CD1c-positive myeloid dendritic cell (primary cell): ENCODE results near the gene NECAB3.
"Not testable (repeated sequence)": the region's sequence is repeated elsewhere in the genome, so short reads cannot be mapped to it uniquely, and the experiment has no call there.

ENCODE experiments used
- DNase-seq: peaks from one replicate; pipeline ENCODE4 v3.0.0-alpha.2; 2016; ENCODE audit errors: extremely low spot score

NECAB3 gene, protein sequence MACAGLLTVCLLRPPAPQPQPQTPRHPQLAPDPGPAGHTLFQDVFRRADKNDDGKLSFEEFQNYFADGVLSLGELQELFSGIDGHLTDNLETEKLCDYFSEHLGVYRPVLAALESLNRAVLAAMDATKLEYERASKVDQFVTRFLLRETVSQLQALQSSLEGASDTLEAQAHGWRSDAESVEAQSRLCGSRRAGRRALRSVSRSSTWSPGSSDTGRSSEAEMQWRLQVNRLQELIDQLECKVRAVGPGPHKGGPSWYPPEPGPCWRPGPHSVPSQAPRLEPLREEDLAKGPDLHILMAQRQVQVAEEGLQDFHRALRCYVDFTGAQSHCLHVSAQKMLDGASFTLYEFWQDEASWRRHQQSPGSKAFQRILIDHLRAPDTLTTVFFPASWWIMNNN

DNA sequence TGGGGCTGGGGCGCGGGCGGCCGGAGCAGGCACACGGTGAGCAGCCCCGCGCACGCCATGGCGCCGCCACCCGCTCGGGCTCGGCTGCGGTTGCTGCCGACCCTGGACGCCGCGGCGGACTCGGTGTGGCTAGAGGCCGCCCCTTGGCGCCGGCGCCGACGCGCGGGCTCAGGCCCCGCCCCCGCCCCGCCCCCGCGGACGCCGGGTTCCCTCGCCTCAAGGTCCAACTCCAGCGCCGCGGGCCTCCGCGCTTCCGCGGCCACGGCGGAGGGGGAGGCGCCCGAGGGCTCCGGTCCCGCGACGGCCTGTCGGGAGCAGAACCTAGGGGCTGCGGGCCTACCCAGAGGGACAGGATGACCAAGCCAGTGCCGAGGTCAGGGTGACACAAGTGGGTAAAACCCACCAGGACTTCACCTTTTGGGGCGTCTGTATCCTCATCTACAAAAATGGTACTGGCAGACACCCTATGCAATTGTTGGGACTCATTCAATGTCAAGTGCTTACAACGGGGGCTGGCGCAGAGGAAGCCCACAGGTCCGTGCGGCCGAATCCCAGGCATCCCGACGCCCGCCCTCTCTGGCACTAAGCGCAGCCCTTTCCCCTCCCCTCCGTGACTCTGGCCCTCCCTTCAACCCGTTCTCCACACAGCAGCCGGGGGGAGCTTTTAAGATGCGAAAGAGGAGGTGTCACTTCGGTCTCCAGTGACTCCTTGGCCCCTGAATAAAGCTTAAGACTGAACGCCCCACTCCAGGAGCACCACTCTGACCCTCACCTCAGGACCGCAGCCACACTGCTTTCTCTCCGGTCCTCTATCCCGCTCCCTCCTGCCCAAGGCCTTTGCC is at the start of gene NECAB3:
Gene NECAB3, minus strand, starts transcription at position 135 of the 842 bp plus-strand sequence. Its CDS starts 76 bp downstream, at position 59.
- peak; percentile 88 for DNase-seq

DNA sequence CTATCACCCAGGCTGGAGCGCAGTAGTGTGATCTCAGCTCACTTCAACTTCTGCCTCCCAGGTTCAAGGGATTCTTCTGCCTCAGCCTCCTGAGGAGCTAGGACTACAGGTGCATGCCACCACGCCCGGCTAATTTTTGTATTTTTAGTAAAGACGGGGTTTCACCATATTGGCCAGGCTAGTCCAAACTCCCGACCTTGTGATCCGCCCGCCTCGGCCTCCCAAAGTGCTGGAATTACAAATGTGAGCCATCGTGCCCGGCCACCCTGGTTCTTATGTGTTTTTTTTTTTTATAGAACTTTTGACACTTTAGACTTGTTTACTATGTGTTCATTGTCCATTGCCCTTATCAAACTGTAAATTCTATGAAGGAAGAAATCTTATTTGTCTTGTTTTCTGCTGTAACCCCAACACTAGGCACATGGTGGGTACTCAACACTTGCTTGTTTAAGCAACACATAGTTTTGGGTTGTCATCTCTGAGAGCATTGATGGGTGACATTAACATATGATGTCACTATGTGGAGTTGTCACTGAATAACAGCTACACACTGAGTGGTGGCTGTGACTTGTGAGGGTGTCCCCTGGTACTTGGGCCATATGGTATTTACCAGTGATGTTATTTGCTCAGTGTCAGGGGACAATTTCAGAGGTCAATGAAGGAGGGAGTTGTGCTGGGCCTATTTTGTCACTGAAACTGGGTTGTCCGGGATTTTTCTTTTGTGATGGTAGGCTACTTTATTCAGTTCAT is 47.3 kb upstream of the NECAB3 start:
- DNase-seq, result no peak

DNA sequence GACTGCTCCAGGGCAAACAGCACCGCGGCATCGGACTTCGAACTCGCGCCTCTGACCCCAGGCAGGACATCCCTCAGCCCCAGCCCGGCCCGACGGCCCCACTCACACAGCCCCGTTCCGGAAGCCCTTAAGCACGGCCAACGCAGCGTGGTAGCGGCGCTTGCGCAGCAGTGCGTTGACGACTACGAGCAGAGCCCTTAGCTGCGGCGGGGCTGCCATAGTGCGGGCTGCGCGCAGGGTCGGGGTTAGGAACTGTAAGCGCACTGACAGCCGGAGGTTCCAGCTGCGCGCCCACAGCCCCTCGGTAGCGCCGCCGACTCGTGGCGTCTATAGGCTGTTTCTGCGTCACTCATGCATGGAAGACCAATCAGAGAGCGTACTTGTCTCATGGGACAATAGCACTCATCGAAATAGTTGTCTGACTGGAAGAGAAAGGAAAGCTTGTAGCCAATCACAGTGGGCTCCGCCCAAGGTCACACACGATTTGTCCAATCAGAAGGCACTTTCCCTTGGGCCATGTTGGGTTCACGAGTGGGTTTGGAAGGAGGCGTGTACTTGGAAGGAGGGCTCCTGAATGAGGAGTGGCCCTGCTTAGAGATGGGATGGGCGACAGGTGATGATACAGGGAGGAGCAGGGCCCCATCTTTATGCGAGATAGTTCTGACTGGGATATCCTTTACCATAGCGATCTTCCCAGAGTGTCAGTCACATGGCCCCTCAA is 45.9 kb upstream of the NECAB3 start, which contains the start of gene PXMP4:
Gene PXMP4, minus strand, starts transcription at position 322 of the 721 bp plus-strand sequence. Its CDS starts 103 bp downstream, at position 219.
- peak; percentile 96 for DNase-seq

DNA sequence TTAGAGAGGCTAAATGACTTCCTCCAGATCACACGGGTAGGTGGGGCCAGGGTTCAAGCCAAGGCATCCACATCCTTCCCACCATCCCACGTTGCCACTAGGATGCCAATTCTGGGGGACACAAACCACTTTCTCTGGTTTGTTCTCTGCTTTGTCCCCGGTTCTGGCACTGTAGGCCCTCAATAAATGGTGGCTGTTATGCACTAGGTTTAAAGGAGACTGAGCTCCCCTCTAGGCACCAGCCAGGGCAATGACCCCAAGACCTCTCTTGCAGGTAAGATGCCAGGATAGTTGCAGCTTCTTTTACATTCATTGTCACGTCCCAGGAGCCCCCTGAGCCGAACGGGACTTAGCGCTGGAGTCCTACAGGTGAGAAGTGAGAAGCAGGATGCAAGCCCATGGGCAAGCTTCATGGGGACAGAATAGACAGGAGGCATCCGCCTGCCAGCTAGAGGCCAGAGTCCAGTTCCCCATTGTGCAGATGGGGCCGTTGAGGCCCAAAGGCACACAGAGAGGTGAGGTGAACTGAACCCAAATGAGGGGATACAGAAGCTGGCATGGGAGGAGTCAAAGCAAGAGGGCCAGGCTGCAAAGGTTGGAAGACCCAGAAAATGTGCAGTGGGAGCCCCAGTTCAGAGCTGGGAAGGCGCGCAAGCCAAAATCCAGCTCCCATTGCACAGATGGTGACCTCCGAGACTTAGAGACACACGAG is 45.2 kb upstream of the NECAB3 start:
- DNase-seq, result no peak

DNA sequence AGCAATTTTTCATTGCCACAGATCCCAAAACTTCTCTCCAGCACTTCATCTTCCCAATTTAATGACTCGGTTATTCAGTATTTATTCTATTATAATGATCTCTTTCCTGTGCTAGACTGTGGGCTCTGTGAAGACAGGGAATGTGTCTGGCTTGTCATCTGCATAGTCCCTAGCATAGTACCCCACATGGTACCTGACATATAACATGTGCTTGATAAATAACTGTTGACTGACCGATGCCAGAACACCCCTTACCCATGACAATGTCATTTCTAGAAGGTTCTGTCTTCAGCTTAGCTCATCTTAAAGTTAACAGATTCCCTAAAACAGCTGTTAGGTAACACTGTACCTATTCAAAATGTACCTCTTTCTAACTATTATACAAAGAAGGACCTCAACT is 42.3 kb upstream of the NECAB3 start:
- no peak for DNase-seq

DNA sequence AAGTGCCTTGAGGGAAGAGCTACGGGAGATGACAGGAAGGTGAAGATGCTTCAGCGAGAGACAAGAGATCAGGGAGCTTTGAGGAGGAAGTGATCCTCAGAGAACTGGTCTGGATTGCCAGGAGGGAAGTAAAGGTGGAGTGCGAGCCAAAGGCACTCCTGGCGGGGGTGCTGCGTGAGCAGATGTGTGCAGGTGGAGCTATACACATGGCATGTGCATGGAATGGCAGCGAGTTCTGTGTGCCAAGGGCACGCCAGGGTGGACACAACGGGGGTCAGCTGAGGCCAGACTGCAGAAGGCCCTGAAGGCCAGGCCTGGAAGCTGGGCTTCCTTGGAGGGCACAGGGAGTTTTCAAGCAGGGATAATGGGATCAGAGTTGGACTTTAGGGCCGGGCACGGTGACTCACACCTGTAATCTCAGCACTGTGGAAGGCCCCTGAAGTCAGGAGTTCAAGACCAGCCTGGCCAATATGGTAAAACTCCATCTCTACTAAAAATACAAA is 39.7 kb upstream of the NECAB3 start:
- no peak for DNase-seq

DNA sequence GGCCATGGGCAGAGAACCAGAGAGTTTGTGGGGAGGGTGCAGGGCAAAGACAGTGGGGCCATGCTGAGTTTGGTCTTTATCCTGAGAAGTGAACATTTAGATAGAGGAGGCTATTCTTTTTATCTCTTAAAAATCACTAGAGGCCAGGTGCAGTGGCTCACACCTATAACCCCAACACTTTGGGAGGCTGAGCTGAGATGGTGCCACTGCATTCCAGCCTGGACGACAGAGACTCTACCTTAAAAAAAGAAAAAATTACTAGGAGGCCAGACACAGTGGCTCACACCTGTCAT is 37.2 kb upstream of the NECAB3 start:
- DNase-seq, result no peak

DNA sequence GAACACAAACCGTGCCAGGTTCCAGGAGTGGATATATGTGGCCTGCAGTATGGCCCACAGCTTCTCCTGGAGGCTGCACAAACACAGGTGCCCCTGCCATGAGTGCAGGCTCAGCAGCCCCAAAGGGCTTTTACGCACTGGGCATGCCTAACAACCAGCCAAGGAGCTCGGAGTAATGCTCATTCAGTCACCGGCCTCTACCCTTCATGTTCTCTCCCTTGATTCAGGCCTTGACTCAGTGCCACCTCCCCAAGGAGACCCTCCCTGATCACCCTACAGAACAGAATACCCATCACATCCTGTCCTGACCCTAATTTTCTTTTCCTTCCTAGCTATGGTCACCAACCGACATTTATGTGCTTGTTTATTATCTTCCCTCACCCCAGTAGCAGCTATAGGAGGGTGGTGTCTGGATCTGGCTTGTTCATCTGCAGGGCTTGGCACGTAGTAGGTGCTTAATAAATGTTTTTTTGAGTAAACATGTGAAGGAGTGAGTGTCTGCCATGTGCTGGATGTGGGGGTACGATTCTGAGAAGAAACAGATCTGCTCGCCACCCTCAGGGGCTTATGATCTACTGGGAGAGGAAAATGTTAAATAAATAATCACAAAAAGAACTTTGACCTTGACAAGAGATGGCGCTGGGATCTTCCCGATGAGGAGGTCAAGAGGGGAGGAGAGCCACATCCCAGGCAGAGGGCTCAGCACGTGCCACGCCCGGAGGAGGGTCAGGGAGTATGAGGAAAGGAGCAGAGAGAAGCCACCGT is 36.6 kb upstream of the NECAB3 start:
- DNase-seq, result no peak

DNA sequence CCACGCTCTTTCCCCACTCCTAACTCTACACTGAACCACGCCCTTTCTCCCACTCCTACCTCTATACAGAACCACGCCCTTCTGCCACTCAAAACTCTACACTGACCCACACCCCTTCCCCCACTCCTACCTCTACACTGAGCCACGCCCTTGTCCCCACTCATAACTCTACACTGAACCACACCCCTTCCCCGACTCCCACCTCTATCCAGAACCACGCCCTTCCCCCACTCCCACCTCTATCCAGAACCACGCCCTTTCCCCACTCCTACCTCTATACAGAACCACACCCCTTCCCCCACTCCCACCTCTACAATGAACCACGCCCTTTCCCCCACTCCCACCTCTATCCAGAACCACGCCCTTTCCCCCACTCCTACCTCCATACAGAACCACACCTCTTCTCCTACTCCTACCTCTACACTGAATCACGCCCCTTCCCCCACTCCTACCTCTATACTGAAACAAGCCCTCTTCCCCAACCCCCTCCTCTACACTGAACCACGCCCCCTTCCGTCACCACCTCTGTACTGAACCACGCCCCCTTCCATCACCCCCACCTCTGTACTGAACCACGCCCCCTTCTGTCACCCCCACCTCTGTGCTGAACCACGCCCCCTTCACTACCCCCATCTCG is 35.8 kb upstream of the NECAB3 start:
- DNase-seq, result peak; percentile 16

DNA sequence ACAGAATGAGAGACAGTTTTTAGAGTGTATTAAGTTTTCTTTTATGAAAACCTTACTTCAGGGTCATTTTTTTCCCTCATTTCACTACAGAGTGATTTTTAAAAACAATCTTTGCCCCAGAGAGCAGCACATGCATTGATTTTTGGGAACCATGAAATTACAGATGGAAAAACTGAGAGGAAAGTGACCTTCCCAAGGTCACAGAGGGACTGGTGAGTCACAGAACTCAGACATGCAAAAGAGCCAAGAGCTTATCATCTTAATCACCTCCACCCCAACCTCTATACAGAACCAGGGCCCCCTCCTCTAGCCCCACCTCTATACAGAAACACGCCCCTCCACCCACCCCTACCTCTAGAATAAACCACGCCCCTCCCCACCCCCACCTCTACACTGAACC is 35.2 kb upstream of the NECAB3 start:
- no peak for DNase-seq

DNA sequence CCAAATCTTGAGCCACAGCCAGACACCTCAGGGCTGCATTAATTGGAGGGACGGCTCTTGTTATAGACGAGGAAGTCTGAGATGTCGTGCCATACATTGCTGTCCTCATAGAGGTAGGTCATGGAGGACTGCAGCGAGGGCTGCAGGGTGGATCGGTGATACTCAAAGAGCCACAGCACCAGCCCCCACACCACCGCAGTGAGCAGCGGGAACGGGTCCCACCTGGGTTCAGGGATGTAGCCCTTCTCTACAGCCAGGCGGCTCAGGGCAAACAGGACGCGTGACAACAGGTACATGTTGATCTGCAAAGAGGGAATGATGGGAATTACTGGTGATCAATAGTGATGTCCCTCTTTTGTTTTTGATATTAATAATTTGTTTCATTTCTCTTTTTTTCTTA is 33.4 kb upstream of the NECAB3 start:
- no peak for DNase-seq

DNA sequence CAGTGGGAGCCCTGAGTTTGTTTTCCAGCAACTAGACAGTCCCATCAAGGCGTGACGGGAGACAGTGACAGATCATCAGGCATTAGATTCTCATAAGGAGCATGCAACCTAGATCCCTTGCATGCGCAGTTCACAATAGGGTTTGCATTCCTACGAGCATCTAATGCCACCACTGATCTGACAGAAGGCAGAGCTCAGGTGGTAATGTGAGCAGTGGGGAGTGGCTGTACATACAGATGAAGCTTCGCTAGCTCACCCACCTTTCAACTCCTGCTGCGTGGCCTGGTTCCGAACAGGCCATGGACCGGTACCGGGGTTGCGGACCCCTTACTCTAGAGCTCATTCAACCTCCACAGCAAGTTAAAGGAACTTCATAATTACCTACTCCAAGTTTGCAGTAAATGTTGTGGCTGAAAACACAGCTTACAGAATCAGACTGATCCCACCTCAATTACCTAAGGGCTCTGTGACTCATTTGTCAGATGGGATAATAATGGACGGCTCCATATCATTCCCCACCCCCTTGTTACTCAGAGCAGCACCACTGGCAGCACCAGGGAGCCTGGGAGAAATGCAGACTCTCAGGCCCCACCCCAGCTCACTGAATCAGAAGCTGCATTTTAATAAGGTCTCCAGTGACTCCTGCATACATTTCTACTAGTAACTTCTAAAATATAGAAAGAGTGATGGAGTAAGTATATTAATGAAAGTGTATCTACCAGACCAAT is 30.1 kb upstream of the NECAB3 start:
- no peak for DNase-seq

DNA sequence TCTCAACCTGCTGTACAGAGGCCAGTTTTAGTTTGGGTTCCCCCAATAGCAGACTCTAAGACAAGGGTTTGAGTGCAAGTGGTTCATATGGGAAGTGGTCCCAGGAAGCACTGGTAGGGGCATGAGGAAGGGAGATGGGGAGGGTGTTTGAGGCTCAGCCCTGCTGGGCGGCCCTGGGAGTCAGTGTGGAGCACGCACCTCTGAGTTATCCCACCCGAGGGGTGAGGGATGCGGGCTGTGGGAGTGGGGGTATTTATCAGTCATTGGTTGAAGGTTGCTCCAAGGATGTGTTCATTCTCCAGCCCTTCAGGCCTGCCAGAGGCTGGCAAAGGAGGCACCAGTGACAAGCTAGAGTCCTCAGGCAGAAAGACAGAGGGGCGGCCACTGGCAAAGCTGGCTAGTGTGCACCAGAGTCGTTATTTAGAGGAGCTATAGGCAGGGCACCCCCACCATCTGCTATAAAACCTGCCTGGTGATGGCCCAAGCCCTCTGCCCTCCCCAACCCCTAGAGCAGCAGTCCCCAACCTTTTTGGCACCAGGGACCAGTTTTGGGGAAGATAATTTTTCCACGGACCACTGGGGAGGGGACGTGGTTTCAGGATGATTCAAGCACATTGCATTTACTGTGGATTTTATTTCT is 29.4 kb upstream of the NECAB3 start:
- no peak for DNase-seq

DNA sequence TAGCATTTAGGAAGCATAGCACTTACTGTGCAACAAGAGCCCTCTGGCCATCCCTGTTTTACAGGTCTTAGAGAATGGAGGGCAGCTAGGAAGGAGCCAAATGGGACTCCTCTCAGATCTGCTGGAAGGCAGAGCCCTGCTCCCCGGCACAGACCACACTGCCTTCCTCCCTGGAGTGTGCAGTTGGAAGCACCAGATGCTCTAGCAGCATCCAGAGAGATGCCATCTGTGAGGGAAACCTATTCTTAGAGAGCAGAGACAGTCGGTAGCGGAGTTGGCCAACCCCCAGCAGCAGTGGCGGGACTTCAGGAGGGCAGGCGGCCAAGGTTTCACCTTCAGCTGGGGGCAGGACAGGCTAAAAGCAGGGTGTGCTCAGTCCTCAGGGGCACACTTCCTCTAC is 28.6 kb upstream of the NECAB3 start:
- no peak for DNase-seq

DNA sequence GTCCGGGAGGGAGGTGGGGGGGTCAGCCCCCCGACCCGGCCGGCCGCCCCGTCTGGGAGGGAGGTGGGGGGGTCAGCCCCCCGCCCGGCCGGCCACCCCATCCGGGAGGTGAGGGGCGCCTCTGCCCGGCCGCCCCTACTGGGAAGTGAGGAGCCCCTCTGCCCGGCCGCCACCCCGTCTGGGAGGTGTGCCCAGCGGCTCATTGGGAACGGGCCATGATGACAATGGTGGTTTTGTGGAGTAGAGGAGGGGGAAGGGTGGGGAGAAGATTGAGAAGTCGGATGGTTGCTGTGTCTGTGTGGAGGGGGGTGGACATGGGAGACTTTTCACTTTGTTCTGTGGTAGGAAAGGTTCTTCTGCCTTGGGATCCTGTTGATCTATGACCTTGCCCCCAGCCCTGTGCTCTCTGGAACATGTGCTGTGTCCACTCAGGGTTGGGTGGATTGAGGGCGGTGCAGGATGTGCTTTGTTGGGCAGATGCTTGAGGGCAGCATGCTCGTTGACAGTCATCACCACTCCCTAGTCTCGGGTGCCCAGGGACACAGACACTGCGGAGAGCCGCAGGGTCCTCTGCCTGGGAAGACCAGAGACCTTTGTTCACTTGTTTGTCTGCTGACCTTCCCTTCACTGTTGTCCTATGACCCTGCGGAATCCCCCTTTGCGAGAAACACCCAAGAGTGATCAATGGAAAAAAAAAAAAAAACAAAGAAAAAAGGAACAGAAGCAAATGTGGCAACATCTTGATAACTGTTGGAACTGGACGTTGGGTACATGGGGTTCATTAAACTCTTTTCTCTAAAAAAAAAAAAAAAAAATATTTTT is 27.6 kb upstream of the NECAB3 start:
- no peak for DNase-seq

DNA sequence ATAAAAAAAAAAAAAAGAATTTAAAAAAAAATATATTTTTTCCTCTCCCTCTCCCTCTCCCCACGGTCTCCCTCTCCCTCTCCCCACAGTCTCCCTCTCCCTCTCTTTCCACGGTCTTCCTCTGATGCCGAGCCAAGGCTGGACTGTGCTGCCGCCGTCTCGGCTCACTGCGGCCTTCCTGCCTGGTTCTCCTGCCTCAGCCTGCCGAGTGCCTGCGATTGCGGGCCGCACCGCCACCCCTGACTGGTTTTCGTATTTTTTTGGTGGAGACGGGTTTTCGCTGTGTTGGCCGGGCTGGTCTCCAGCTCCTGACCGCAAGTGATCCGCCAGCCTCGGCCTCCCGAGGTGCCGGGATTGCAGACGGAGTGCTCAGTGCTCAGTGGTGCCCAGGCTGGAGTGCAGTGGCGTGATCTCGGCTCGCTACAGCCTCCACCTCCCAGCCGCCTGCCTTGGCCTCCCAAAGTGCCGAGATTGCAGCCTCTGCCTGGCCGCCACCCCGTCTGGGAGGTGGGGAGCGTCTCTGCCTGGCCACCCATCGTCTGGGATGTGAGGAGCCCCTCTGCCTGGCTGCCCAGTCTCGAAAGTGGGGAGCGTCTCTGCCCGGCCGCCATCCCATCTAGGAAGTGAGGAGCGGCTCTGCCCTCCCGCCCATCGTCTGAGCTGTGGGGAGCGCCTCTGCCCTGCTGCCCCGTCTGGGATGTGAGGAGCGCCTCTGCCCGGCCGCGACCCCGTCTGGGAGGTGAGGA is 26.6 kb upstream of the NECAB3 start:
- DNase-seq, result not testable (repeated sequence)

DNA sequence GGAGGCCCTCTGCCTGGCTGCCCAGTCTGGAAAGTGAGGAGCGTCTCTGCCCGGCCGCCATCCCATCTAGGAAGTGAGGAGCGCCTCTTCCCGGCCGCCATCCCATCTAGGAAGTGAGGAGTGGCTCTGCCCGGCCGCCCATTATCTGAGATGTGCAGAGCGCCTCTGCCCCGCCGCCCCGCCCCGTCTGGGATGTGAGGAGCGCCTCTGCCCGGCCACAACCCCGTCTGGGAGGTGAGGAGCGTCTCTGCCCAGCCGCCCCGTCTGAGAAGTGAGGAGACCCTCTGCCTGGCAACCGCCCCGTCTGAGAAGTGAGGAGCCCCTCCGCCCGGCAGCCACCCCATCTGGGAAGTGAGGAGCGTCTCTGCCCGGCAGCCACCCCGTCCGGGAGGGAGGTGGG is 24.7 kb upstream of the NECAB3 start:
- not testable (repeated sequence) for DNase-seq
